B cell (primary cell): ENCODE data around the gene AVEN. TPM values are rescaled to one million over a fixed set of nuclear protein-coding genes. Genes with fewer than 3 reads are reported as not detected.

ENCODE experiments used
- ATAC-seq: fragments of 200-7000 bp; cut with Tn5 transposase; one replicate; pipeline ENCODE4 v1.10.0; 2021; ENCODE audit warnings: low read depth, mild to moderate bottlenecking, moderate number of reproducible peaks, moderate library complexity
- CTCF ChIA-PET: fragments of 350-600 bp; sonication (Branson Sonifier 250); formaldehyde crosslinking; loops from one replicate; lab custom pipeline; 2021; ENCODE audit warnings: antibody characterized with exemption, inconsistent platforms; lab: Charles Lee
- POLR2A ChIA-PET: fragments of 350-600 bp; sonication (Branson Sonifier 250); formaldehyde crosslinking; loops from one replicate; lab custom pipeline; 2021; ENCODE audit warnings: antibody characterized with exemption; lab: Charles Lee
- DNase-seq: peaks from one replicate; pipeline ENCODE4 v3.0.0; 2013
- H2AFZ ChIP-seq: 2 replicates; pipeline ENCODE4 v1.6.1; 2012; ENCODE audit warnings: mild to moderate bottlenecking, low read depth, low read length; ENCODE audit not compliant: insufficient read depth, poor library complexity, severe bottlenecking
- H3K27ac ChIP-seq, 2 donors: 1 replicate in 1 of 2; 2 replicates in 1 of 2; pipeline ENCODE4 v1.5.1; 2012 to 2013; ENCODE audit warnings: low read length in 2 of 2, mild to moderate bottlenecking in 2 of 2, moderate library complexity in 1 of 2
- H3K27me3 ChIP-seq, 4 experiments: fragments of 200-600 bp in 1 of 4; sonication (generic) in 1 of 4; replicated peaks in 1 of 4; 1 replicate in 2 of 4; 2 replicates in 2 of 4; pipeline versions ENCODE4 v1.6.1 to v1.7.0; 2013 to 2016; ENCODE audit warnings: low read length in 3 of 4, mild to moderate bottlenecking in 2 of 4, mixed read lengths in 1 of 4, moderate library complexity in 1 of 4; ENCODE audit not compliant: insufficient read depth in 4 of 4, control insufficient read depth in 3 of 4; ENCODE audit errors: control extremely low read depth in 1 of 4
- H3K36me3 ChIP-seq, 2 experiments: replicated peaks in 1 of 2; 1 replicate in 1 of 2; 2 replicates in 1 of 2; pipeline versions ENCODE4 v1.6.1 to v1.7.1; 2013; ENCODE audit warnings: low read length in 1 of 2; ENCODE audit not compliant: insufficient read depth in 2 of 2, control insufficient read depth in 1 of 2; ENCODE audit errors: control extremely low read depth in 1 of 2, extremely low read depth in 1 of 2
- H3K4me1 ChIP-seq, 2 donors: fragments of 200-600 bp in 1 of 2; sonication (generic) in 1 of 2; 1 replicate in 1 of 2; 2 replicates in 1 of 2; pipeline versions ENCODE4 v1.5.1 to v1.6.1; 2013 to 2017; ENCODE audit warnings: low read length in 2 of 2; ENCODE audit not compliant: control insufficient read depth in 2 of 2, insufficient read depth in 2 of 2
- H3K4me2 ChIP-seq: replicated peaks from 2 replicates; pipeline ENCODE3; 2012; ENCODE audit warnings: mild to moderate bottlenecking, low read depth, low read length; ENCODE audit not compliant: poor library complexity, severe bottlenecking
- H3K4me3 ChIP-seq, 5 experiments: fragments of 200-600 bp in 1 of 5; sonication (generic) in 1 of 5; 1 replicate in 3 of 5; 2 replicates in 2 of 5; pipeline versions ENCODE4 v1.5.1 to v1.7.0; 2011 to 2016; ENCODE audit warnings: low read length in 4 of 5, mild to moderate bottlenecking in 4 of 5, low read depth in 2 of 5, control low read depth in 1 of 5, moderate library complexity in 1 of 5; ENCODE audit not compliant: insufficient read depth in 1 of 5; ENCODE audit errors: control extremely low read depth in 1 of 5, extremely low read depth in 1 of 5
- H3K79me2 ChIP-seq: fragments of 200-600 bp; sonication (generic); one replicate; pipeline ENCODE4 v1.6.0; 2016; ENCODE audit warnings: low read length; ENCODE audit not compliant: control insufficient read depth, insufficient read depth
- H3K9ac ChIP-seq: fragments of 200-600 bp; sonication (generic); 2 replicates; pipeline ENCODE4 v1.6.1; 2017; ENCODE audit warnings: mild to moderate bottlenecking, low read length, moderate library complexity
- H3K9me3 ChIP-seq, 3 donors: one replicate each; pipeline versions ENCODE4 v1.6.1 to v1.7.1; 2013; ENCODE audit warnings: low read length in 2 of 3; ENCODE audit not compliant: control insufficient read depth in 2 of 3, insufficient read depth in 1 of 3; ENCODE audit errors: control extremely low read depth in 1 of 3
- H4K20me1 ChIP-seq: 2 replicates; pipeline ENCODE4 v1.6.0; 2012; ENCODE audit warnings: mild to moderate bottlenecking, low read length; ENCODE audit not compliant: insufficient read depth, control insufficient read depth, poor library complexity, severe bottlenecking
- H3K27ac Mint-ChIP-seq: one replicate; pipeline ENCODE4 v1.8.0; 2021; ENCODE audit warnings: mixed read lengths
- H3K27me3 Mint-ChIP-seq: one replicate; pipeline ENCODE4 v1.8.0; 2021; ENCODE audit warnings: mixed read lengths
- H3K4me1 Mint-ChIP-seq: one replicate; pipeline ENCODE4 v1.8.0; 2021; ENCODE audit warnings: mixed read lengths
- H3K4me3 Mint-ChIP-seq: one replicate; pipeline ENCODE4 v1.8.0; 2021; ENCODE audit warnings: mixed read lengths
- H3K9me3 Mint-ChIP-seq: one replicate; pipeline ENCODE4 v1.8.0; 2022; ENCODE audit warnings: mixed read lengths; ENCODE audit not compliant: insufficient read depth
- CTCF ChIP-seq: fragments of 200-600 bp; IDR thresholded peaks from one replicate; pipeline ENCODE4 v1.8.0; 2022; ENCODE audit warnings: antibody characterized with exemption, mild to moderate bottlenecking
- EZH2 ChIP-seq: IDR thresholded peaks from 2 replicates; pipeline ENCODE4 v1.6.1; 2012; ENCODE audit warnings: borderline replicate concordance, low read depth, mild to moderate bottlenecking, moderate library complexity, low read length; ENCODE audit not compliant: insufficient read depth, poor library complexity, severe bottlenecking
- WGBS: methylation state at CpG from one replicate; pipeline ENCODE4 v1.1.5; 2013; ENCODE audit warnings: missing lambda C conversion rate; ENCODE audit not compliant: insufficient coverage; 5-methylcytosine and 5-hydroxymethylcytosine counted together
- intact Hi-C: fragments of 100-400 bp; cut with micrococcal nuclease; formaldehyde crosslinking; loops from one replicate; pipeline ENCODE4 v1.10.0; 2022
- polyA plus RNA-seq: library from polyadenylated mRNA; depleted of rRNA; stranded (reverse); fragments of >200 nt; gene quantifications from 2 replicates; pipeline ENCODE4 v1.2.3, GENCODE V29; 2012
- total RNA-seq, 2 donors: library from RNA; stranded (reverse); fragments of 120-200 nt in 1 of 2; gene quantifications; 1 replicate in 1 of 2; 2 replicates in 1 of 2; pipeline versions ENCODE4 v1.2.3 to v1.2.4, GENCODE V29; 2013 to 2022

Gene AVEN
- total and polyA plus RNA-seq, 2 donors (not counting 1 experiment from before 2014, with no cell fraction given): 1.8 to 8.2 TPM

- intact Hi-C loops: no loop called here
- H3K9ac ChIP-seq: no peak overlapping the region
- no peaks in the 10 kb centered on the region for H3K9me3 Mint-ChIP-seq
- H3K27me3 ChIP-seq: no peaks in the 10 kb centered on the region
- no peak overlapping the region for H2AFZ ChIP-seq
- no peaks in the 10 kb centered on the region for H3K27me3 Mint-ChIP-seq
- no peak for TF ChIP-seq CTCF
- no peak for TF ChIP-seq EZH2
- WGBS: 89% methylated on average over 3 of the region's 4 CpGs
- H3K9me3 ChIP-seq: no peaks in the 10 kb centered on the region
- no peak for DNase-seq
- POLR2A ChIA-PET: no interaction called here
- CTCF ChIA-PET: no interaction called here
- no peak overlapping the region for H3K27ac ChIP-seq
- no peaks in the 10 kb centered on the region for H3K4me1 ChIP-seq
- no peak overlapping the region for H3K4me2 ChIP-seq
- H3K27ac Mint-ChIP-seq: no peak overlapping the region
- no peaks in the 10 kb centered on the region for H3K79me2 ChIP-seq
- ATAC-seq: no peak
- H4K20me1 ChIP-seq: no peaks in the 10 kb centered on the region
- H3K4me3 ChIP-seq: no peak overlapping the region
- H3K4me3 Mint-ChIP-seq: no peak overlapping the region
- no peaks in the 10 kb centered on the region for H3K36me3 ChIP-seq
- no peaks in the 10 kb centered on the region for H3K4me1 Mint-ChIP-seq
These were observed 112.7 kb downstream of the AVEN start for GRCh38 chr15:33926260-33926659.

GRCh38 chr15:33923446-33923845 lies 115.6 kb downstream of the AVEN start:
- Histone ChIP-seq H2AFZ (no peak overlapping the region), H3K4me1 (no peaks in the 10 kb centered on the region), H3K27me3 (no peaks in the 10 kb centered on the region), H3K9ac (no peak overlapping the region), H4K20me1 (no peaks in the 10 kb centered on the region), H3K4me2 (no peak overlapping the region), H3K79me2 (no peaks in the 10 kb centered on the region), H3K4me3 (no peak overlapping the region), H3K36me3 (no peaks in the 10 kb centered on the region), H3K9me3 (no peaks in the 10 kb centered on the region), H3K27ac (no peak overlapping the region)
- intact Hi-C loops: no loop called here
- DNase-seq (no peak), ATAC-seq (no peak)
- no peaks in the 10 kb centered on the region for H3K4me1 Mint-ChIP-seq
- ChIA-PET CTCF (no interaction called here), POLR2A (no interaction called here)
- H3K27me3 Mint-ChIP-seq: no peaks in the 10 kb centered on the region
- H3K9me3 Mint-ChIP-seq: no peaks in the 10 kb centered on the region
- H3K4me3 Mint-ChIP-seq: no peak overlapping the region
- TF ChIP-seq CTCF (no peak), EZH2 (no peak)
- no peak overlapping the region for H3K27ac Mint-ChIP-seq
- no CpG with 5 or more reads among the region's 1 CpG for WGBS
